Activated naive CD4-positive, alpha-beta T cell treated with anti-CD3 and anti-CD28 coated beads, Interleukin-2, amount 10 ng/mL, durations not matched to agents 5 hours and 36 hours (primary cell): ENCODE results near the gene EXTL2. TPM values are rescaled to one million over a fixed set of nuclear protein-coding genes. Genes with fewer than 3 reads are reported as not detected.

Experiments used
- total RNA-seq, 2 experiments: library from RNA; stranded (reverse); gene quantifications; one replicate each; pipeline ENCODE4 v1.2.3, GENCODE V29; 2021

The EXTL2 gene, protein sequence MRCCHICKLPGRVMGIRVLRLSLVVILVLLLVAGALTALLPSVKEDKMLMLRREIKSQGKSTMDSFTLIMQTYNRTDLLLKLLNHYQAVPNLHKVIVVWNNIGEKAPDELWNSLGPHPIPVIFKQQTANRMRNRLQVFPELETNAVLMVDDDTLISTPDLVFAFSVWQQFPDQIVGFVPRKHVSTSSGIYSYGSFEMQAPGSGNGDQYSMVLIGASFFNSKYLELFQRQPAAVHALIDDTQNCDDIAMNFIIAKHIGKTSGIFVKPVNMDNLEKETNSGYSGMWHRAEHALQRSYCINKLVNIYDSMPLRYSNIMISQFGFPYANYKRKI
- 1 to 10 TPM; 1.3 to 1.9 TPM for total RNA-seq

DNA sequence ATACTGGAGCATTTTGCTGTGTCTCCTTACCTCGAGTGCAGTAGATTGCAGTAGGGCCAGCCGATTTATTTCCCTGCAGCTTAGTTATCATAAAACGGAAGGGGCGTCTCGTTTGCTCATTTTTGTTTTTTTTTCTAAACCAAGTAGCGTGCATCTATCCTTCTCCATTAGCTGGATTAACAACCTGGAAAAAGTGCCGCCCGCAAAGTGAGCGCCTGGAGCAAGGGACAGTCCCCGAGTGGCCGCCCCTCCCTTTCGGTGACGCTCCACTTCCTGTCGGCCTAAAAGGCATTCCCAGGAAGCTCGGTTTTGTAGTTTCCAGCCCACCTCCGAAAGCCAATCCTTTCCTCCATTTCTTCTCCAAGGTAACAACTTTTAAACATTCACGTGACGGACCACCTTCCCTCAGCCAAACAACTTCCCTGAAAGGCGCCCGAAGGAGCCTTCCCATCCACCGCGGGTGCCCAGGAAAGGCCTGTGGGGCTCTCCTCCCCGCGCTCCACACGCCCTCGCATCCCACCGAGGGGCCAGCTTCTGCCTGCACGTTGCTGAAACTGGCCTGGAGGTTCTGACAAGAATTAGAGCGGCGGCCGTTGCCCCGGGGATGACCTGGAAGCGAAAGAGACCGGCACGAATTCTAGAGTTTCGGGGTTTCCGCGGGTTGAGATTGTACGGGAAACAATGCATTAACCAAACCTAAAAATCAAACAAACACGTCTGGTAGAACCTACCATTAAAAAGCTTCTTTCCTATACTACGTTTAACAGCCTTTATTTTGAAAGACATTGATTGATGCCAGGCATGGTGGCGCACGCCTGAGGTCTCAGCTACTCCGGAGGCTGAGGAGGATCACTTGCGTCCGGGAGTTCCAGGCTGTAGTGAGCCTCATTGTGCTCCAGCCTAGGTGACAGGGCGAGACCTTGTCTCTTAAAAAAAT, at the start of gene EXTL2:
Gene EXTL2 (minus strand): TSS at position 240 of the 937 bp plus-strand sequence. CDS start 6,085 bp downstream, outside the sequence.

DNA sequence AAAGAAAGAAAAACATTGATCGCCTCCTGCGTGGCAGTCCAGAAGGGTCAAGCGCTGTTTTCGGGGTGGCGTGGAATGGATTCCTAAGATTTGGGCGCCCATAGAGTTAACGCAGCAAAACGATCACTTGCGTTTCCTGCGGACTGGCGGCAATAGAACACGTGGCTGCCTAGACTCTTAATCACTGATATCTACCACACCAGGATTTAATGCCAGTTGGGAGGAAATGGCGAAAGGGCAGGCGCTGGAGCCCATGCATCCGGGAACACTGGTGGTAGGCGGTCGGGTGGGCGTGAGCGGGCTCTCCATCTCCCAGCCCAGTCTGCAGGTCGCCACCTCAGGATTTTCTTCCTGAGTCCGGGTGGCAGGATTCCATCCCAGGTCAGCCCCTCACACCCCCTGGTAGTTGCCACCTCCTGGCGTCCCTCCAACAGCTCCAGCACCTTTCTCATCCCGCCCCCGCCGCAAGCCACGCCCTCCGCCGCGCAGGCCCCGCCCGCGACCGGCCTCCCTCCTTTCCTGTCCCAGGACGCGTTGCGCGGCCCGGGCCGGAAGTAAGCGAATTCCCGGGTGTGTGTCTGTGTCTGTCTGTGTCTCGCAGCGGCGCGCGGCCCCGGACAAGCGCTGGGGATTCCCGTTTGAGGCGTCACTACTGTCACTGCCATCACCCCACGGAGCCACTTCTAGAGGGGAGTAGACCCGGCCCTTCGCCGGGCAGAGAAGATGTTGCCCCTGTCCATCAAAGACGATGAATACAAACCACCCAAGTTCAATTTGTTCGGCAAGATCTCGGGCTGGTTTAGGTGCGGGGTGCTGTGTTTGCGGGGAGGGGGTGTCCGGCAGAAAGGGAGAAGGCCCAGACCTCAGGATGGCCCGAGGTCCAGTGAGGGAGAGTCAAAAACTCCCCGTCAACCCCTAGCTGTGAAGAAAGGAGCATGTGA, 1.2 kb upstream of the EXTL2 start, which contains the start of gene SLC30A7:
Gene SLC30A7 (plus strand): TSS at position 551 of the 941 bp plus-strand sequence. CDS start 173 bp downstream, at position 724.

Other genes starting within 250 kb of the EXTL2 start
- gene VCAM1, start 175.1 kb downstream of the EXTL2 start, total RNA-seq, result under 1 TPM; 0.07 to 0.08 TPM
- gene SLC30A7, start 1.2 kb upstream of the EXTL2 start, total RNA-seq, result 10 to 100 TPM; 36.5 to 39.2 TPM
- 10 to 100 TPM; 50.3 to 57.2 TPM for gene DPH5, start 130.9 kb upstream of the EXTL2 start, total RNA-seq